ENCODE data around the gene FBXW10. TPM values are rescaled to one million over a fixed set of nuclear protein-coding genes. Genes with fewer than 3 reads are reported as not detected.
"Not testable (repeated sequence)": the region's sequence is repeated elsewhere in the genome, so short reads cannot be mapped to it uniquely, and the experiment has no call there.

The FBXW10 gene
- polyA plus RNA-seq, 10 donors: 0.08 to 0.53 (median 0.14) TPM; not detected in 3

GRCh38 chr17:18747501-18747900 is 3.6 kb downstream of the FBXW10 start:
- peak in 1 of 3 donors; percentile 8 for DNase-seq

GRCh38 chr17:18750242-18750641 is 6.4 kb downstream of the FBXW10 start:
- DNase-seq: peak in 1 of 3 donors; percentile 6

- not testable (repeated sequence) for DNase-seq
These were observed 10.1 kb downstream of the FBXW10 start for GRCh38 chr17:18753829-18754409.

- DNase-seq: not testable (repeated sequence)
These were observed 12.1 kb downstream of the FBXW10 start for GRCh38 chr17:18755969-18756368.

- not testable (repeated sequence) for DNase-seq
These were observed 13.7 kb downstream of the FBXW10 start for GRCh38 chr17:18757368-18758044.

GRCh38 chr17:18758344-18758743 is 14.5 kb downstream of the FBXW10 start:
- DNase-seq: not testable (repeated sequence)

- not testable (repeated sequence) for DNase-seq
These were observed 16.4 kb downstream of the FBXW10 start for GRCh38 chr17:18760221-18760620.

GRCh38 chr17:18770572-18770971 is 26.7 kb downstream of the FBXW10 start:
- DNase-seq: not testable (repeated sequence)

GRCh38 chr17:18771066-18771465 is 27.2 kb downstream of the FBXW10 start:
- DNase-seq: not testable (repeated sequence)

- DNase-seq: no peak
These were observed 28.6 kb downstream of the FBXW10 start for GRCh38 chr17:18772471-18772870.

- DNase-seq: peak; percentile 92 to 96 (median 92)
These were observed 37.3 kb downstream of the FBXW10 start, which contains the start of gene TVP23B for GRCh38 chr17:18780991-18781718. TSS of gene TVP23B (plus strand) at chr17:18781183. CDS start at chr17:18781294, 111 bp downstream.

- DNase-seq: peak in 1 of 3 donors; percentile 3
These were observed 38.0 kb downstream of the FBXW10 start for GRCh38 chr17:18781805-18782204.

- not testable (repeated sequence) for DNase-seq
These were observed 42.1 kb downstream of the FBXW10 start for GRCh38 chr17:18785933-18786332.

- not testable (repeated sequence) for DNase-seq
These were observed 43.0 kb downstream of the FBXW10 start for GRCh38 chr17:18786890-18787289.

GRCh38 chr17:18791402-18791801 is 47.5 kb downstream of the FBXW10 start:
- DNase-seq: not testable (repeated sequence)

GRCh38 chr17:18794841-18795240 is 51.0 kb downstream of the FBXW10 start:
- DNase-seq: not testable (repeated sequence)

GRCh38 chr17:18796887-18797286 is 53.0 kb downstream of the FBXW10 start:
- not testable (repeated sequence) for DNase-seq

- DNase-seq: not testable (repeated sequence)
These were observed 59.8 kb downstream of the FBXW10 start for GRCh38 chr17:18803458-18804245.

GRCh38 chr17:18815924-18816323 is 72.1 kb downstream of the FBXW10 start:
- not testable (repeated sequence) for DNase-seq

GRCh38 chr17:18816489-18817371 is 72.9 kb downstream of the FBXW10 start:
- peak; percentile 30 to 59 (median 37) for DNase-seq

GRCh38 chr17:18821430-18821829 is 77.6 kb downstream of the FBXW10 start:
- DNase-seq: not testable (repeated sequence)
